IPS-11a (cell line): ENCODE data around the gene TBX4.
"Not testable (repeated sequence)": the region's sequence is repeated elsewhere in the genome, so short reads cannot be mapped to it uniquely, and the experiment has no call there.

Source experiments
- H3K4me3 ChIP-seq: one replicate; pipeline ENCODE4 v1.5.1; 2013; ENCODE audit warnings: low read depth, low read length, control low read depth

TBX4 gene

DNA sequence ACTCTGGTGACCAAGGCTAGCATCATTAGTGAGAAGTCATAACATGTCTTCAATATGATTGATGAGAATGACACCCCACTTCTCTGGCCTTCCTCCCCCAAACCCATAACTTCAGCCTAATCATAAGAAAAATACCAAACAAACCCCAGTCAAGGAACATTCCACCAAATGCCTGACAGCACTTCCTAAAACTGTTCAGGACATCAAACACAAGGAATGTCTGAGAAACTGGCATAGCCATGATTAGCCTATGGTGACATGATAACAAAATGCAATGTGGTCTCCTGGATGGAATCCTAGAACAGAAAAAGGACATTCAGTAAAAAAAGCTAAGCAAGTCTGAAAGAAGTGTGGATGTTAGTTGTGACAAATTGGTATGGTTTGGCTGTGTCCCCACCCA lies 24.7 kb upstream of the TBX4 start:
- H3K4me3 ChIP-seq = no peak overlapping the region

DNA sequence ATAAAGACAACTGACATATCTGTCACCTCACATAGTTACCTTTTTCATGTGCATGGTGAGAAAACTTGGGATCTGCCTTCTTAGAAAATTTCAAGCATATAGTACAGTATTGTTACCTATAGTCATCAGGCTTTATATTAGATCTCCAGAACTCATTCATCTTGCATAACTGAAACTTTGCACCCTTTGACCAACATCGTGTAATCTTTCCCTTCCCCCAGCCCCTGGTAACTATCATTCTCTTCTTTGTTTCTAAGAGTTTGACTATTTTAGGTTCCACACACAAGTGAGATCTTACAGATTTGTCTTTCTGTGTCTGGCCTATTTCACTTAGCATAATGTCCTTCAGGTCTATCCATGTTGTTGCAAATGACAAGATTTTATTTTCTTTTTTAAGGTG lies 22.9 kb upstream of the TBX4 start:
- no peak overlapping the region for H3K4me3 ChIP-seq

DNA sequence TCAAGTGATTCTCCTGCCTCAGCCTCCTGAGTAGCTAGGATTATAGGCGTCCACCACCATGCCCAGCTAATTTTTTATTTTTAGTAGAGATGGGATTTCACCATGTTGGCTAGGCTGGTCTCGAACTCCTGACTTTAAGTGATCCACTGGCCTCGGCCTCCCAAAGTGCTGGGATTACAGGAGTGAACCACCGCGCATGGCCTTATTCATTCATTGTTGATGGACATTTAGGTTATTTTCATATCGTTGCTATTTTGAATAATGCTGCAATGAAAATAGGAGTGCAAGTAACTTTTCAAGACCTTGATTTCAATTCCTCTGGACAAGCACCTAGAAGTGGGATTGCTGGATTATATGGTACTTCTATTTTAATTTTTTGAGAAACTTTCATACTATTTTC lies 22.4 kb upstream of the TBX4 start:
- not testable (repeated sequence) for H3K4me3 ChIP-seq

DNA sequence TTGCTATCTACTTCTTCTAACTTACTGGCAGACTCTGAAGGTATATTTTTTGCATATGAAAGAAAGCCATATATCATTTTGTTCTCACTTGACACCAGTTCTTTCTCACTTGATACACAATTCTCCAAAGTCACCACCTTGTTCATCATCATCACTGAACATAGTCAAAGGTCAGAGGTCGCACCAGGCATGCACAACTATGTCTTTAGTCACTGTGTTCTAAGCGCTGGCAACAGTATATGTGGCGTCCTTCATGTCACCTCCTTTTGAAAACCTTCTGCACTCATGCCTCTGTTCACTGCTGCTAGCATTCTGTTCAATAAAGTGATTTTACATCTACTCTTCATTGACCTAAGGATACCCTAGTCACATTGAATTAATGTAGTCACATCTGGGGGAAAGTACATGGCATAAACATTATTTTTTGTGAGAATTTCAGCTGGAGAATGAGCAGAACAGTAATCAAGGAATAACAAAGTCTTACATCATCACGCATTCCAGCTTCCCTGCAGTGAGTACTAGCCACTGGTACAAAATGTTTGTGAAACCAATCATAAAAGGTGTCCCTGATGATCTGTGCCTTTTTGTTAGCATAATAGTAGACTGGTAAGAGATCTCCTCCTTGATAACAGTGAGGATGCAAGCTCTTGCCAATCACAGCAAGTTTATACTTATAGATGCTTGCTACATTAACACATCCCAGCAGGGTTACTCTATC lies 20.5 kb upstream of the TBX4 start:
- H3K4me3 ChIP-seq = no peak overlapping the region

DNA sequence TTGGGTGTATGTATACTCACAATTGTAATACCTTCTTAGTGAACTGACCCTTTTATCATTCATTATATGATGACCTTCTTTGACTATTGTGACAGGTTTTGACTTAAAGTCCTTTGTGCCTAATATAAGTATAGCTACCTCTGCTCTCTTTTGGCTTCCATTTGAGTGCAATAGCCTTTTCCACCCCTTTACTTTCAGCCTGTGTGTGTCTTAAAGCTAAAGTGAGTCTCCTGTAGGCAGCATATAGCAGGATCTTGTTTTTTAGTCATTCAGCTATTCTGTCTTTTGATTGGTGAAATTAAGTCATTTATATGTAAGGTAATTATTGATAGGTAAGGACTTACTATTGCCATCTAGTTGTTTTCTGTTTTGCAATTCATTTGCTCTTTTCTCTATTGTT lies 15.9 kb upstream of the TBX4 start:
- H3K4me3 ChIP-seq = no peak overlapping the region

DNA sequence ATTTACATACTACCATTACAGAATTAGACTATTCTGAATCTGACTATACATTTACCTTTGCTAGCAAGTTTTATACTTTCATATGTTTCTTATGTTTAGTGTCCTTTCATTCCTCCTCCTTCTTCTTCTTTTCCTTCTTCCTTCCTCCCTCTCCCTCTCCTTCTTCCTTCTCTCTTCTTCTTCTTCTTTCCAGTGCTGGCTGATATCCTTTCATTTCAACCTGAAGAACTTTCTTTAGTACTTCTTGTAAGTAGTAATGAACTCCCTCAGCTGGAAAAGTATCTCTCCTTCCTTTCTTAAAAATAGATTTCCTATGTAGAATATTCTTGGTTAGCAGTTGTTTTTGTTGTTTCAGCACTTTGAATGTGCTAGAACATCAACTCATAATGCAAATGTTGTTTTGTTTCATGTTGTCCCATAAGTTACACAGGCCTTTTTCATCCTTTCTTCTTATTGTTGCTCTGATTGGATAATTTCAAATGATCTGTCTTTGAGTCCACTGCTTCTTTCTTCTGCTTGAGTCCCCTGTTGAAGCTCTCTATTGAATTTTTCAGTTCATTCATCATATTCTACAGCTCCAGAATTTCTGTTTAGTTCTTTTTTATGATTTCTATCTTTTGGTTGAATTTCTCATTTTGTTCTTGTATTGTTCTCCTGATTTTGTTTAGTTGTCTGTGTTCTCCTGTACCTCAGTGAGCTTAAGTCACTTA lies 15.1 kb upstream of the TBX4 start:
- no peak overlapping the region for H3K4me3 ChIP-seq

DNA sequence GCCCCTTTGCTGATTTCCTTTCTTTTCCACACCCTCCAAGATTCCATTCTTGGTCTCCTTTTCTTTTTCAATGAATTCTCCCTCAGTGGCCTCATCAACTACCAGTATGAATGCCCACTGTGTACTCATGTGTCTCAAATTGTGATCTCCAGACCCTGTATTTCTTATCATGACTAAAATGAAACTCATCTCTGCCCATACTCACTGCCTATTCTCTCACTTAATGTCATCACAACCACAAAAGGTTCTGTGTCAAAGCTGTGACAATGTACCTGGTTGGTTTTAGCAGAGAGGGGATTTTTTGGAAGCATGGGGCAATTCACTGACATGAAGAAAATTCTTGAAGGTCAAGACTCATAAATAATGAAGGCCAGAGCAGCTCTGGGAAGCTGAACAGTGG lies 11.5 kb upstream of the TBX4 start:
- no peak overlapping the region for H3K4me3 ChIP-seq

DNA sequence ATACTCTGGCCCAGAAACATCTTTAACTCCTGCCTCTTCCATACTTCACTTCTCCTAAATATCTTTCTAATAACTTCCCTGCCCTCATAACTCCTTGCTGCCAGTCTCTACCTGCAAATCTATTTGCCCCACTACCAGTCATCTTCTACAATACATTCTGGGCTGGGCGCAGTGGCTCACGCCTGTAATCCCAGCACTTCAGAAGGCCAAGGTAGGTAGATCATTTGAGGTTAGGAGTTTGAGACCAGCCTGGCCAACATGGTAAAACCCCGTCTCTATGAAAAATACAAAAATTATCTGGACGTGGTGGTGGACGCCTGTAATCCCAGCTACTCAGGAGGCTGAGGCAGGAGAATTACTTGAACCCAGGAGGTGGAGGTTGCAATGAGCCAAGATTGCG lies 10.7 kb upstream of the TBX4 start:
- H3K4me3 ChIP-seq = not testable (repeated sequence)

DNA sequence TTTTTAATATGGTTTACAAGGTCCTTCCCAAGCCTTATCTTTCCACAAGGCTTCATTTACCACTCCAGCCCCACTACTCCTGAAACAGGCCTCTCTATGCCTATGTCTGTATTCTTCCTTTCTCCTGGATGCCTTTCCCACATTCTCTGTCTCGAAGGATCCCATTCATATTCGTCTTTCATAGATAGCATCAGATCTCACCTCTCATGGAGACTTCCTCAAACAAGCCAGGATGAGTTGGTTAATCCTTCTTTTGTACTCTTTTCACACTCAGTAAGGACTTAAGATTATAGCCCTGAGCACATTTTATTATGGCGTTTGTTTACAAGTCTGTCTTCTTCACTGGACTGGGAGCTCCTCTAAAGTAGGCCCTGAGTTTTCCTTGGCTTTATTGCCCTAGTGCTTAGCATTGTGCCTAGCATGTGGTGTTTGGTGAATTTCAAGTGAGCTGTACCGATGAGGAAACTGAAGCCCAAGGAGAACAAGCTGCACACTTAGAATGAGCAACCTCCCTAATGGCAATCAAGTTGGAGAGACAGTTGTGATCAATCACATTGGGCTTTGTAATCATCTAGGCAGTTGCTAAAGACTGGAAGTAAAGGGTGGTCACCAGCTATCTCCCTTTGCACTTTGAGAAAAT lies 10.0 kb upstream of the TBX4 start:
- no peak overlapping the region for H3K4me3 ChIP-seq

DNA sequence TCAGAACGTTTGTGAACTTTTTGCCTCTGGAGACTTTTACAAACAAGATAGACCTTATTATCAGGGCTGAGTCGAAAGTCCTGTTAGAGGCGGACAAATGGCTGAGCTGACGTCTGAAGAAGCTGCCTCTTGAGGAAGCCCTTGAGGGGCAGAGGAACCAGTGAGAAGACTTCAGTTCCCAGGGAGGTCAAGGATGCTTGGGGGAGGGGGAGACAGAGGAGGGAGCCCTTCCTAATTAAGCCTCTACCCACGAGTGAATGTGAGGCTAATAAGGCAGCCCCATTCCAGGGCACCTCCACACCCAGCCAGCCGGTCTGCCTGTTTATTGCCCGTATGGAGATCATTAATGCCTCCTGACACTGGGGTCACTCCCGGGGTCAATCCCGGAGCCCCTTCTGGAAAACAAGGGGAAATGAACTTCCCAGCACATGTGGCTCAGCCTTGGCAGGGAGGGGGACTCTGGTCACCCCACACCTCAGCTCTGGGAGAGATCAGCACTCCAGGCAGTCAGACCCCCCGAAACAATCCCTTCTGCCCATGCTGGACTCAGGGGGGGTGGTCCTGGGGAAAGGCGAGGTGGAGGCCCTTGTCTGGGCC lies 9.2 kb upstream of the TBX4 start:
- H3K4me3 ChIP-seq = no peak overlapping the region

DNA sequence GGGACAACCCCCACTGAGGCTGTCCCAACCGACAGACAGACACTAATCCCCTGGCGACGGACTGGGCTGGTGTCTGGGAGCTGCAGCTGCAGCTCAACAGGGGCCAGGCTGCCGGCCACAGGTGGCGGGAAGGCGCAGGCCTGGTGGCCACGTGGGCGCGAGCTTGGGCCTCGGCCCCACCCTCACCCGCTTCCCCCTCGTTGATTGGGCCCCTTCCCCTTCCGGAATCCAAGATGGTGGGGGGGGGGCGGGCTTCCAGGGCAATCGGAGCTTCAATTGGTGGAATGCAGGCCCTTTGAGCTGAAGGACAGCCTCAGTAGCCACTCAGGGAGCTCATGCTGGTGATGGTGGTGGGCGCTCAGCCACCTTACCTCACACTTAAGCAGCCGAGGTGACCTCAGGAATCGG lies 8.7 kb upstream of the TBX4 start:
- no peak overlapping the region for H3K4me3 ChIP-seq

DNA sequence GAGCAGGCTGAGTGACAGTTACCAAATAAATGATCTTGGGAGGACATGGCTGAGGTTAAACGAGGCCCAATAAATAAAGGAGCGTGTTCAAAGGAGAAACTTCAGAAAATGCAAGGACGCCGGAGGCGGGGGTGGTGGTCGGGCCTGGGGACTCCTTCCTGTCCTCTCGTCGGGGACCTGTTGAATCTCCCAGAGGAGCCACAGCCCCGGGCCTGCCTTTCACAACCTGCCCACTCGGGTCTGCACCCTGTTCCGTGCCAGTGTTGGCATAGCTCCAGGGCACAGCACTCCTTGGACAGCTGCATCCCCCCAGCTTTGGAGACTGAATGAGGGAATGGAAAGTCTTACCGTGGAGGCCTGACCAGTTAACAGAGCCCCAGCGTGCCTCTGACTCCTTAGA lies 8.1 kb upstream of the TBX4 start:
- H3K4me3 ChIP-seq = no peak overlapping the region

DNA sequence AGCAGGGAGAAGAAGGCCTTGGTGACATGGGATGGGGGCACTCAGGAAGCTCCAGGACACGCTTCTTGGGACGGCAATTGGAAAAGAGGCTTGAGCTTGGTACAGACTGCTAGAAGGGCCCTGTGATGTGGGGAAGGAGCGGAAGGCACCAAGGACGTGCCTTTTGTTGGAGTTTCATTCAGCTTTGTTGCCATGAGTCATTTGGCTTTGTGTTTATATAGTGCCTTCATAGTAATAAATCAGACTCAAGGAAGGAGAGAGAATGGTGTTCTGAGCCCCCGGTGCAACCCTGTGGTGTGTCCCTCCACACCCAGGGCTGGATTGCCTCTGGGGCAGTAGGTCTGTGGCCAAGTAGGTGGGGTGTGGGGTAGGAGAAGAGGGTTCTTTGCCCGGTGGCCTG lies 7.4 kb upstream of the TBX4 start:
- no peak overlapping the region for H3K4me3 ChIP-seq

DNA sequence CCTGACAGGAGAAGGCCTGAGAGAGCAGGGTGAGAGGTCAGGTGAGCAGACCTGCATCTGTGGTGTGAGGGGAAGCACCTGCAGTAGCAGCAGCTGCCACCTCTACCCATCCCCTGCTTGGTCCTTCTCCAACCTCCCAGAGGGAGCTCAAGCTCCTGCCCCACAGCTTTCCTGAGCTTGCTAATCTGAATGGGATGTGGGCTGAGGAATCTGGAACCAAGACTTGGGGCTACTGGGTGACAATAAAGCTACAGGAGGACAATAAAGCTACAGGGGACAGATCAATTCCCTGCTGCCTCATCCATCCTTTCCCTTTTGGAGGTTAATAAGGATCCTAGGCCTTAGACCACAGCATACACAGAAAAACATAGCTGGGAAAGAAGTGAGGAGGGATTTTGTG lies 4.9 kb upstream of the TBX4 start:
- no peak overlapping the region for H3K4me3 ChIP-seq

DNA sequence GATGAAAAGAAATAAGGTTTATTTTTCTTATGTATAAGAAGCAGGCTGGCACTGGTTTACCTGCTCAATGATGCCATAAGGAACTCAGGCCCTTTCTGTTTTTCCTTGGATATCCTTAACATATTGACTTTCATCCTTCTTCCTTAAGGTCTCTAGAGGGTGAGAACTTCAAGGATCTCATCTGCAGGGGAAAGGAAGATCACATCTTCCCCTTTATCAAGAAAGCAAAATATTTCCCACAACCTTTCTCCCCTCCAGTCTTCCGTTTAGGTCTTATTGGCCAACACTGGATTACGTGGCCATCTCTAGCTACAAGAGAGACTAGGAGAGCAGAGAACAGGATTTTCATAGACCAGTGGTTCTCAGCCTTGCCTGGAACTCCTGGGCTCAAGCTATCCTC lies 4.2 kb upstream of the TBX4 start:
- H3K4me3 ChIP-seq = no peak overlapping the region

DNA sequence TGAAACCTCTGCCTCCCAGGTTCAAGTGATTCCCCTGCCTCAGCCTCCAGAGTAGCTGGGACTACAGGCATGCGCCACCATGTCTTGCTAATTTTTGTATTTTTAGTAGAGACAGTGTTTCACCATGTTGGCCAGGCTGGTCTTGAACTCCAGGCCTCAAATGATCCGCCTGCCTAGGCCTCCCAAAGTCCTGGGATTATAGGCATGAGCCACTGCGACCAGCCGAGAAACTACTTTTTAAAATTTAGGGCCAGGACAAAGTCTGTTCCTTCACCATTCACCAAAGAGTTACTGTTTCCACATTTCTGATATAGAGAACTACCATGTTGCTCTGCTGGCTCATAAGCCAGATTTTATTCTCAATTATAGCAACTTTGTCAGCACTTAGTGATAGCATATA lies 3.1 kb upstream of the TBX4 start:
- not testable (repeated sequence) for H3K4me3 ChIP-seq

DNA sequence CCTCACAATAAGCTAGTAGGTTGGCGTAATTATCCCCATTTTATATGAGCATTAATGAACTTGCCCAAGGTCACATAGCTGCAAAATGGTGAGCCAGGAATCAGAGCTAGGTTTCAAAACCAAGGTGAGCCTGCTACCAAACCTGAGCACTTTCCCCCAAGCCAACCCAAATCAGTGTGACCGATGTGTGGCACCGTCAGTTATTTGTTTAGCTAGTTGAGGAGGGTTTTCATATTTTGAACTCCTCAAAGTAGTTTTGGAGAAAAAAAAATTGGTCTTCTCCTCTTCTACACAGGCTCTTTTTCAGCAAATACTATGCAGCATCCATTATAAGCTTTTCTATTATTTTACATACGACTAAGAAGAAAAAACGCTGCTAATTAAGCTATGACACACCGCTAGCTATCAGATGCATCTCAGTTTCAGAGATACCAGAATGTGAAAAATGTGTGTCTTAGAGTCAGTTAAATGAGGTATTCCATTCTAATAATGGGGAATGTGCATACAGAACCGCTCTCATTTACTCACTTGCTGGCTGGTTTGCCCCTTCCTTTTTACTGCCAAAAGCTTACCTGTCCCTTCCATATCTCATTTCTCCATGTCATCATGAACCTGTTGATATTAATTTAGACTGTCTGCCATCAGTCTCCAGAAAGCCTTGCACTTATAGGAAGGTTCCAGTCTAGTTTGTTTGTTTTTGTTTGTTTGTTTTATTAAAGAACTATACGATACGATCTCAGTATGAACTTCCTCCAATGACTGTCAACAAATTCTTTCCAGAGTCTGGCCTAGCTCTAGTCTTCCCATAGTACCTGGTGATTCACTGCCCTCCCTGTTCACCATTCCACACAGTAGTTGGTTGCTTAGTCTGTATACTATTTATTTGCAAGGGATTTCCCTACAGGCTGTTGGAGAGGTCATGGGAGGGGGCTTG lies 2.2 kb upstream of the TBX4 start:
- H3K4me3 ChIP-seq = no peak overlapping the region

DNA sequence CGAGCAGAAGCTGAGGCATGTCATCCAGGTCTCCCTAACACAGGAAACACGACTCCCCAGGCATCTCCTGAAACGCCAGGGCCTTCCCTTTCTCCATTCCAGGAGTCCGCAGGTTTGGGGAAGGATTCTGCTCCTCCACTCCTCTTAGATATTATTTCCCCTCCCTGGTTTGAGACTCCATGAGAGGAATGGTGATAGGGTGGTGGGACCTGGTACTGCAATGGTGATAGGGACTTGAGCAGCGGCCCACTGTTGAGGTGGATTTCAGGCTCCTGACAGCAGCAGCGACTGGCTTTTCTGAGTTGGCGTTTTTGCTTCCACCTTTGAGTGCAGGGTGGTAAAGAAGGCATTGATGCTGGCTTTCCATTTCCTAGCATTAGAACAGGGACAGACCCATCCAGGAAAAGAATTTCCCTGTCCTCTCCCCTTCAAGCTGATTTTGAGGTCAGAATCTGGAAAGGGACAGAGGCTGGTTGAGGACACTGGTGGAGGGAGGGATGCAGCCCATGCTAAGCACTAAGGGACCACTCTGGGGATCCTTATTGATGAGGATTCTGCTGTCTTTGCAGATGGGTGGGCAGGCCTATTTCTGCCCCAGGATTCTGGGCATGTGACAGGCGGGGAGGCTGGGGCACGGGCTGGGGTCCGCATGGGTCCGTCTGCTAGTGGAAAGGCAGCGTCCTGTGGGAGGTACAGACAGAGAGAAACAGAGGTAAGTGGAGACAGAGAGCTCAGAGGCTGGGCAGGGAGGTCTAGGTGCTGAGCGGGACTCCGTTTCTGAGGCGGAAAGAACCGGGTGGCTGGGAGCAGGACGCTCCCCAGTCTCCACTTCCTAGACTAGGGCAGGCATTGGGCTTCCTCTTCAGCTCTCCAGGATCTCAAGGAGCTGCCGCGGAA lies 1.3 kb upstream of the TBX4 start:
- H3K4me3 ChIP-seq = no peak overlapping the region

DNA sequence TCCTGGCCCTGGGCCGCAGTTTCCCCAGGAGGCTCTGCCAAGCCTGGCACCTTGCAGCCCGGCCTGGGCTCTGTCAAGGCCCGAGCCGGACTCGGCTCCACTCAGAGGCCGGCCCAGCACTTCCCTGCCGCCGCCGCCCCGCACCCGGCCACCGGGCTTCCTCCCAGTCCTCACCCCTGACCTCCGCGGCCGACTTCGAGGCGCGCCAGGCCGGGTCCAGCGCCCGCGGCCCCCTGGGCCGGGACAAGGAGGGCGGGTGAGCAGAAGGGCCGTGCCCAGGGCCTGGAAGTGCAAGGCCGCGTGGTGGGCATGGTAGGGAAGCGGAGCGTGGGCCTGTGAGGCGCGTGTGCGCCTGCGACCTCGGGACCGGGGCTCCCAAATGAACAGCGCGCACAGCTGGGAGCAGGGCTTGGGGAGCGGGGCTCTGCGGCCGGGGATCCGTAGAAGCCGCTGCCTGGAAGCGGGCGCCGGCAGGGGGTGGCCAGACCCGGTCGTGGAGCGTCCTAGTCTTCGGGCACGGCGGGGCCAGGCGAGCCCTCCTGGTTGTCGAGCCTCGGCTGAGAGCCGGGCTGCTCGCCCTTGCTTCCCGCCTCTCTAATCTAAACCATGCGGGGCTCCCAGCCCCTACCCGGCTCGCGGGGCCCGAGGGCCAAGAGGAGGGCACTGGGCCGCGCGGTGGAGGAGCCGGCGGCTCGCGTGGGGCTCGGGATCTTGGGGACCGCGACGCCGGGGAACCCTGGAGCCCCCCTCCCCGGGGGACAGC lies 503 bp upstream of the TBX4 start:
- peak overlapping the region; percentile 13 for H3K4me3 ChIP-seq
